Measurements from ENCODE around the gene LMO7.

LMO7 gene

DNA sequence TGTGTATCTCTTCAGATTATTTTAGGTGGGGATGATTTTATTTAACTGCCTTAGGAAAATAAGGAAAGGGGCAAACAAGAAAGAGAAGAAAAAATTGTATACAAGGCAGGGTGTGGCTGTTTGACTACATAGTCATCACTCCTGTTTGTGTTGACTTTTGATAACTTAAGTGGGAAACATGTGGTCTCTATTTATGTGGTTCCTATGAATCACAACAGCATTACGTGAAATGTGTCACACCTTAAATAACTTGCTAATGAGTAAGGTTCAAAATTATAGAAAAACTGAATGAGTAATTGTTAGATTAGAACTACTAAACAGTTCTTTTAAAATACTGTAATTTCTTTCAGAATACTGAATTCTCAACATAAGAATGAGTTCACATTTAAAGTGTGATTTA lies 69.3 kb downstream of the LMO7 start:
- DNase-seq (ENCODE audit: low read depth in 1 of 2, low spot score in 1 of 2), result no peak
- TF ChIP-seq SPI1 (IDR thresholded peaks at IDR 0.05; ENCODE audit: borderline replicate concordance, low read depth) (no peak), GABPA (IDR thresholded peaks at IDR 0.05; ENCODE audit: low read depth) (no peak), POLR2AphosphoS5 (IDR thresholded peaks at IDR 0.05; ENCODE audit: low read depth) (no peak)
- TF ChIP-seq, protein P1, sequence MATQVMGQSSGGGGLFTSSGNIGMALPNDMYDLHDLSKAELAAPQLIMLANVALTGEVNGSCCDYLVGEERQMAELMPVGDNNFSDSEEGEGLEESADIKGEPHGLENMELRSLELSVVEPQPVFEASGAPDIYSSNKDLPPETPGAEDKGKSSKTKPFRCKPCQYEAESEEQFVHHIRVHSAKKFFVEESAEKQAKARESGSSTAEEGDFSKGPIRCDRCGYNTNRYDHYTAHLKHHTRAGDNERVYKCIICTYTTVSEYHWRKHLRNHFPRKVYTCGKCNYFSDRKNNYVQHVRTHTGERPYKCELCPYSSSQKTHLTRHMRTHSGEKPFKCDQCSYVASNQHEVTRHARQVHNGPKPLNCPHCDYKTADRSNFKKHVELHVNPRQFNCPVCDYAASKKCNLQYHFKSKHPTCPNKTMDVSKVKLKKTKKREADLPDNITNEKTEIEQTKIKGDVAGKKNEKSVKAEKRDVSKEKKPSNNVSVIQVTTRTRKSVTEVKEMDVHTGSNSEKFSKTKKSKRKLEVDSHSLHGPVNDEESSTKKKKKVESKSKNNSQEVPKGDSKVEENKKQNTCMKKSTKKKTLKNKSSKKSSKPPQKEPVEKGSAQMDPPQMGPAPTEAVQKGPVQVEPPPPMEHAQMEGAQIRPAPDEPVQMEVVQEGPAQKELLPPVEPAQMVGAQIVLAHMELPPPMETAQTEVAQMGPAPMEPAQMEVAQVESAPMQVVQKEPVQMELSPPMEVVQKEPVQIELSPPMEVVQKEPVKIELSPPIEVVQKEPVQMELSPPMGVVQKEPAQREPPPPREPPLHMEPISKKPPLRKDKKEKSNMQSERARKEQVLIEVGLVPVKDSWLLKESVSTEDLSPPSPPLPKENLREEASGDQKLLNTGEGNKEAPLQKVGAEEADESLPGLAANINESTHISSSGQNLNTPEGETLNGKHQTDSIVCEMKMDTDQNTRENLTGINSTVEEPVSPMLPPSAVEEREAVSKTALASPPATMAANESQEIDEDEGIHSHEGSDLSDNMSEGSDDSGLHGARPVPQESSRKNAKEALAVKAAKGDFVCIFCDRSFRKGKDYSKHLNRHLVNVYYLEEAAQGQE (IDR thresholded peaks at IDR 0.05; ENCODE audit: insufficient replicate concordance, low read depth), result no peak
- TF ChIP-seq, protein P2, sequence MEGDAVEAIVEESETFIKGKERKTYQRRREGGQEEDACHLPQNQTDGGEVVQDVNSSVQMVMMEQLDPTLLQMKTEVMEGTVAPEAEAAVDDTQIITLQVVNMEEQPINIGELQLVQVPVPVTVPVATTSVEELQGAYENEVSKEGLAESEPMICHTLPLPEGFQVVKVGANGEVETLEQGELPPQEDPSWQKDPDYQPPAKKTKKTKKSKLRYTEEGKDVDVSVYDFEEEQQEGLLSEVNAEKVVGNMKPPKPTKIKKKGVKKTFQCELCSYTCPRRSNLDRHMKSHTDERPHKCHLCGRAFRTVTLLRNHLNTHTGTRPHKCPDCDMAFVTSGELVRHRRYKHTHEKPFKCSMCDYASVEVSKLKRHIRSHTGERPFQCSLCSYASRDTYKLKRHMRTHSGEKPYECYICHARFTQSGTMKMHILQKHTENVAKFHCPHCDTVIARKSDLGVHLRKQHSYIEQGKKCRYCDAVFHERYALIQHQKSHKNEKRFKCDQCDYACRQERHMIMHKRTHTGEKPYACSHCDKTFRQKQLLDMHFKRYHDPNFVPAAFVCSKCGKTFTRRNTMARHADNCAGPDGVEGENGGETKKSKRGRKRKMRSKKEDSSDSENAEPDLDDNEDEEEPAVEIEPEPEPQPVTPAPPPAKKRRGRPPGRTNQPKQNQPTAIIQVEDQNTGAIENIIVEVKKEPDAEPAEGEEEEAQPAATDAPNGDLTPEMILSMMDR (IDR thresholded peaks at IDR 0.05; ENCODE audit: insufficient read depth, low read length), result no peak
- Histone ChIP-seq H3K27ac (replicated peaks) (no peak overlapping the region), H3K27me3 (ENCODE audit: insufficient read depth, poor library complexity, severe bottlenecking) (no peaks in the 10 kb centered on the region), H3K4me3 (replicated peaks; ENCODE audit: insufficient read depth, low read length) (no peak overlapping the region)

DNA sequence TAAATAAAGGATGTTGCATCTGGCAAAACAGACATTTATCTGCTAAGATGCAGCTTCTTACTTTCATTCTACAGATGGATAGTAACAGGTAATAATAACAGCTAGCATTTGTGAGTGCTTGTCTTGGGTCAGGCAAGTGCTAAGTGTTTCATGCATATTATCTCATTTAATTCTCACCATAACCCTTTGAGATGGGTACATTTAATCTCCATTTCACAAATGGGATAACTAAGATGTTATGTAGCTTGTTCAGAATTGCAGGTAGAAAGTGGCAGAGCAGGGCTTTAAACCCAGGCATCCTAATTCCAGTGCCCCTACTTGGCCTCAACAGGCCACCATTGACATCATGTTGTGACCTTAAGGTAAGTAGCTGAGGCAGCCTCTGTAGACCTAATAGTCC lies 69.8 kb downstream of the LMO7 start:
- DNase-seq (ENCODE audit: low read depth in 1 of 2, low spot score in 1 of 2), result no peak
- H3K27ac ChIP-seq (replicated peaks), result no peak overlapping the region
- no peaks in the 10 kb centered on the region for H3K27me3 ChIP-seq (ENCODE audit: insufficient read depth, poor library complexity, severe bottlenecking)
- no peak overlapping the region for H3K4me3 ChIP-seq (replicated peaks; ENCODE audit: insufficient read depth, low read length)
- TF ChIP-seq POLR2AphosphoS5 (IDR thresholded peaks at IDR 0.05; ENCODE audit: low read depth) (no peak), SPI1 (IDR thresholded peaks at IDR 0.05; ENCODE audit: borderline replicate concordance, low read depth) (no peak), GABPA (IDR thresholded peaks at IDR 0.05; ENCODE audit: low read depth) (no peak)
- TF ChIP-seq, protein P2 (IDR thresholded peaks at IDR 0.05; ENCODE audit: insufficient read depth, low read length), result no peak
- TF ChIP-seq, protein P1 (IDR thresholded peaks at IDR 0.05; ENCODE audit: insufficient replicate concordance, low read depth), result no peak

DNA sequence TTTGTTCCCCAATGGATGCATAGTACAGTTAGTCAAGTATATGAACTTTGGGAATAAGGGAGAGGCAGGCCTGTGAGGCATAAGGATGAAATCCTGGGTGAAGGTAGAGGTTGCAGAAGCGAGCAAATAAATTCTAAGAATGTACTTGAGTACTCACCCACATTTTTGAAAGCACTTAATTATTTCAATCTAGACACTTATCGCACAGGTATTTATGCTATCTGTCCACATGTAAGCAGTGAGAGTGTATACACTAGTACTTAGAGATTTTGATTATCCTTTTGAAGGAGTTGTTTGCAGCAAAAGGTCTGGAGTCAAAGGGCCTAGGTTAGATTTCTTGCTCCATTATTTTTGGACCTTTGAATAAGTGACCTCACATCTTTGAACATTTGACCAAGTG lies 77.7 kb downstream of the LMO7 start:
- Histone ChIP-seq H3K4me3 (replicated peaks; ENCODE audit: insufficient read depth, low read length) (no peak overlapping the region), H3K27ac (replicated peaks) (no peak overlapping the region), H3K27me3 (ENCODE audit: insufficient read depth, poor library complexity, severe bottlenecking) (no peaks in the 10 kb centered on the region)
- DNase-seq (ENCODE audit: low read depth in 1 of 2, low spot score in 1 of 2), result no peak
- TF ChIP-seq GABPA (IDR thresholded peaks at IDR 0.05; ENCODE audit: low read depth) (no peak), SPI1 (IDR thresholded peaks at IDR 0.05; ENCODE audit: borderline replicate concordance, low read depth) (no peak), POLR2AphosphoS5 (IDR thresholded peaks at IDR 0.05; ENCODE audit: low read depth) (no peak)
- TF ChIP-seq, protein P1 (IDR thresholded peaks at IDR 0.05; ENCODE audit: insufficient replicate concordance, low read depth), result no peak
- TF ChIP-seq, protein P2 (IDR thresholded peaks at IDR 0.05; ENCODE audit: insufficient read depth, low read length), result no peak
